ENCODE results near the gene MRPS2. TPM values are rescaled to one million over a fixed set of nuclear protein-coding genes. Genes with fewer than 3 reads are reported as not detected.

MRPS2 gene
- total RNA-seq, 1 experiment from 2014 or later: 84.4 TPM

- Histone ChIP-seq H3F3A (ENCODE audit: insufficient read depth, low read depth) (no peaks in the 10 kb centered on the region; the same call in 1 of the 2 replicates), H3K9me3 (ENCODE audit: insufficient read depth, low read depth) (no peaks in the 10 kb centered on the region), H3K4me2 (no peak overlapping the region), H3K36me3 (ENCODE audit: low read depth) (0 out of 2 replicates have a peak, but pooled peaks cover 7% of the 10 kb centered on the region), H3K79me2 (ENCODE audit: low read depth) (no peaks in the 10 kb centered on the region), H2AFZ (no peak overlapping the region), H3K27me3 (ENCODE audit: insufficient read depth, low read depth) (no peaks in the 10 kb centered on the region), H3K27ac (no peak overlapping the region), H3K4me3 (no peak overlapping the region), H3K9me2 (ENCODE audit: insufficient read depth) (no peaks in the 10 kb centered on the region), H3K4me1 (replicated peaks; ENCODE audit: insufficient read depth) (no peaks in the 10 kb centered on the region), H4K20me1 (ENCODE audit: insufficient read depth) (0 out of 2 replicates have a peak, but pooled peaks cover 3% of the 10 kb centered on the region)
- DNase-seq: no peak
- BruUV-seq (replicated peaks): no TSS peak
- POLR2A ChIA-PET (ENCODE audit: unreplicated experiment): no interaction called here
- intact Hi-C loops (cut with micrococcal nuclease; ENCODE audit: unreplicated experiment): no loop called here
- no peak for TF ChIP-seq EZH2 (IDR thresholded peaks at IDR 0.05; ENCODE audit: low read depth)
- CTCF ChIA-PET: no interaction called here
Observed at GRCh38 chr9:135489188-135489906, 11.1 kb upstream of the MRPS2 start.

GRCh38 chr9:135490166-135490870 lies 10.2 kb upstream of the MRPS2 start:
- CTCF ChIA-PET: interaction anchor here (0.6 kb wide), 1 partner anchor 24 kb away, joined by 5 read pairs; no protein-coding TSS in a partner anchor
- no peak overlapping the region for H3K4me3 ChIP-seq
- POLR2A ChIA-PET (ENCODE audit: unreplicated experiment): no interaction called here

GRCh38 chr9:135490980-135491464 lies 9.5 kb upstream of the MRPS2 start:
- no peaks in the 10 kb centered on the region for H3K4me1 ChIP-seq (replicated peaks; ENCODE audit: insufficient read depth)
- no peaks in the 10 kb centered on the region for H3K79me2 ChIP-seq (ENCODE audit: low read depth)
- no peaks in the 10 kb centered on the region for H3K36me3 ChIP-seq (ENCODE audit: low read depth)
- ChIA-PET POLR2A (ENCODE audit: unreplicated experiment) (interaction anchor here (0.6 kb wide), 1 partner anchor 770 kb away, joined by 8 read pairs; no protein-coding TSS in a partner anchor), CTCF (no interaction called here)
- H3K9me3 ChIP-seq (ENCODE audit: insufficient read depth, low read depth): no peaks in the 10 kb centered on the region
- H3K27ac ChIP-seq: no peak overlapping the region
- no peaks in the 10 kb centered on the region for H3K27me3 ChIP-seq (ENCODE audit: insufficient read depth, low read depth)
- H3K4me3 ChIP-seq: no peak overlapping the region
- no peak overlapping the region for H2AFZ ChIP-seq
- no peak for TF ChIP-seq EZH2 (IDR thresholded peaks at IDR 0.05; ENCODE audit: low read depth)
- TF ChIP-seq CTCF (conservative IDR thresholded peaks at IDR 0.05): no peak
- H3F3A ChIP-seq (ENCODE audit: insufficient read depth, low read depth): no peaks in the 10 kb centered on the region; the same call in 1 of the 2 replicates
- H4K20me1 ChIP-seq (ENCODE audit: insufficient read depth): 0 out of 2 replicates have a peak, but pooled peaks cover 3% of the 10 kb centered on the region
- no TSS peak for BruUV-seq (replicated peaks)
- no peak for DNase-seq
- H3K9me2 ChIP-seq (ENCODE audit: insufficient read depth): no peaks in the 10 kb centered on the region
- H3K4me2 ChIP-seq: no peak overlapping the region
- intact Hi-C loops (cut with micrococcal nuclease; ENCODE audit: unreplicated experiment): no loop called here

More at GRCh38 chr9:135490166-135490870, 10.2 kb upstream of the MRPS2 start:
- no peaks in the 10 kb centered on the region for H3K4me1 ChIP-seq (replicated peaks; ENCODE audit: insufficient read depth)
- H3K27ac ChIP-seq: no peak overlapping the region
- no peaks in the 10 kb centered on the region for H3K9me2 ChIP-seq (ENCODE audit: insufficient read depth)
- intact Hi-C loops (cut with micrococcal nuclease; ENCODE audit: unreplicated experiment): no loop called here
- no TSS peak for BruUV-seq (replicated peaks)
- DNase-seq: no peak
- H3F3A ChIP-seq (ENCODE audit: insufficient read depth, low read depth): no peaks in the 10 kb centered on the region; the same call in 1 of the 2 replicates
- no peaks in the 10 kb centered on the region for H3K9me3 ChIP-seq (ENCODE audit: insufficient read depth, low read depth)
- 0 out of 2 replicates have a peak, but pooled peaks cover 5% of the 10 kb centered on the region for H3K36me3 ChIP-seq (ENCODE audit: low read depth)
- no peaks in the 10 kb centered on the region for H3K27me3 ChIP-seq (ENCODE audit: insufficient read depth, low read depth)
- 0 out of 2 replicates have a peak, but pooled peaks cover 3% of the 10 kb centered on the region for H4K20me1 ChIP-seq (ENCODE audit: insufficient read depth)
- no peaks in the 10 kb centered on the region for H3K79me2 ChIP-seq (ENCODE audit: low read depth)
- H2AFZ ChIP-seq: no peak overlapping the region
- no peak overlapping the region for H3K4me2 ChIP-seq
- TF ChIP-seq EZH2 (IDR thresholded peaks at IDR 0.05; ENCODE audit: low read depth) (no peak), CTCF (conservative IDR thresholded peaks at IDR 0.05) (no peak)
